Naive thymus-derived CD4-positive, alpha-beta T cell (primary cell): ENCODE results near the gene JAZF1. TPM values are rescaled to one million over a fixed set of nuclear protein-coding genes. Genes with fewer than 3 reads are reported as not detected.

ENCODE experiments used
- ATAC-seq: fragments of 150-1000 bp; cut with Tn5 transposase; 2 replicates; pipeline ENCODE4 v1.10.0; 2021; ENCODE audit warnings: mild to moderate bottlenecking, moderate library complexity
- CTCF ChIA-PET: fragments of 350-600 bp; sonication (Branson Sonifier 250); formaldehyde crosslinking; loops from one replicate; lab custom pipeline; 2021; ENCODE audit warnings: antibody characterized with exemption; lab: Charles Lee
- POLR2A ChIA-PET: fragments of 350-600 bp; sonication (Branson Sonifier 250); formaldehyde crosslinking; loops from one replicate; lab custom pipeline; 2021; ENCODE audit warnings: antibody characterized with exemption, inconsistent platforms; lab: Charles Lee
- DNase-seq, 9 donors: peaks; one replicate each; pipeline versions ENCODE4 v3.0.0 to v3.0.0-alpha.2; 2020 to 2022; ENCODE audit warnings: mixed read lengths in 1 of 9
- H3K27ac ChIP-seq: one replicate; pipeline ENCODE4 v1.7.0; 2013; ENCODE audit warnings: mild to moderate bottlenecking, low read depth, low read length, moderate library complexity
- H3K27me3 ChIP-seq, 2 donors: one replicate each; pipeline ENCODE4 v1.7.0; 2013; ENCODE audit warnings: low read length in 2 of 2, mild to moderate bottlenecking in 2 of 2, moderate library complexity in 2 of 2; ENCODE audit not compliant: control insufficient read depth in 2 of 2, insufficient read depth in 2 of 2
- H3K36me3 ChIP-seq, 3 experiments: 1 replicate in 2 of 3; 2 replicates in 1 of 3; pipeline ENCODE4 v1.7.0; 2013; ENCODE audit warnings: low read length in 3 of 3, mild to moderate bottlenecking in 3 of 3, moderate library complexity in 1 of 3; ENCODE audit not compliant: insufficient read depth in 3 of 3, control insufficient read depth in 2 of 3
- H3K4me1 ChIP-seq, 2 donors: one replicate each; pipeline ENCODE4 v1.7.0; 2013; ENCODE audit warnings: low read length in 2 of 2, mild to moderate bottlenecking in 2 of 2, moderate library complexity in 1 of 2; ENCODE audit not compliant: control insufficient read depth in 2 of 2, insufficient read depth in 2 of 2
- H3K4me3 ChIP-seq: 2 replicates; pipeline ENCODE4 v1.7.0; 2013; ENCODE audit warnings: mild to moderate bottlenecking, low read length
- H3K9me3 ChIP-seq, 3 experiments: 1 replicate in 2 of 3; 2 replicates in 1 of 3; pipeline ENCODE4 v1.7.0; 2013; ENCODE audit warnings: low read length in 3 of 3; ENCODE audit not compliant: control insufficient read depth in 2 of 3
- H3K27ac Mint-ChIP-seq, 9 donors: one replicate each; pipeline ENCODE4 v1.8.0; 2020 to 2022; ENCODE audit warnings: mixed read lengths in 9 of 9, mild to moderate bottlenecking in 8 of 9, moderate library complexity in 5 of 9, inconsistent platforms in 2 of 9
- H3K27me3 Mint-ChIP-seq, 5 donors: one replicate each; pipeline ENCODE4 v1.8.0; 2021 to 2022; ENCODE audit warnings: mixed read lengths in 5 of 5, mild to moderate bottlenecking in 1 of 5
- H3K36me3 Mint-ChIP-seq, 5 donors: one replicate each; pipeline ENCODE4 v1.8.0; 2020 to 2022; ENCODE audit warnings: mixed read lengths in 5 of 5, mild to moderate bottlenecking in 3 of 5, inconsistent platforms in 1 of 5
- H3K4me1 Mint-ChIP-seq, 7 donors: one replicate each; pipeline ENCODE4 v1.8.0; 2020 to 2022; ENCODE audit warnings: mixed read lengths in 7 of 7, mild to moderate bottlenecking in 3 of 7, inconsistent platforms in 1 of 7
- H3K4me3 Mint-ChIP-seq, 10 donors: one replicate each; pipeline ENCODE4 v1.8.0; 2020 to 2022; ENCODE audit warnings: mild to moderate bottlenecking in 10 of 10, mixed read lengths in 10 of 10, moderate library complexity in 6 of 10, inconsistent platforms in 2 of 10
- H3K9me3 Mint-ChIP-seq, 11 donors: one replicate each; pipeline ENCODE4 v1.8.0; 2020 to 2022; ENCODE audit warnings: mixed read lengths in 11 of 11, mild to moderate bottlenecking in 4 of 11, inconsistent platforms in 1 of 11, moderate library complexity in 1 of 11
- intact Hi-C, 2 donors: fragments of 100-400 bp; cut with micrococcal nuclease; formaldehyde crosslinking; loops; one replicate each; pipeline ENCODE4 v1.15.1; 2023
- polyA plus RNA-seq, 2 donors: library from polyadenylated mRNA; unstranded; fragments of 300-500 nt; fragmentation: Illumina TruSeq; gene quantifications; one replicate each; pipeline ENCODE4 v1.2.3, GENCODE V29; 2021
- total RNA-seq, 6 experiments: library from RNA in 5 of 6; stranded (reverse) in 5 of 6; gene quantifications; 1 replicate in 5 of 6; 2 replicates in 1 of 6; pipeline ENCODE4 v1.2.3 and lab custom pipeline; 2021 to 2026

Gene JAZF1
- total and polyA plus RNA-seq, 7 experiments from 2014 or later: 2.0 to 33.1 (median 3.2) TPM

DNA sequence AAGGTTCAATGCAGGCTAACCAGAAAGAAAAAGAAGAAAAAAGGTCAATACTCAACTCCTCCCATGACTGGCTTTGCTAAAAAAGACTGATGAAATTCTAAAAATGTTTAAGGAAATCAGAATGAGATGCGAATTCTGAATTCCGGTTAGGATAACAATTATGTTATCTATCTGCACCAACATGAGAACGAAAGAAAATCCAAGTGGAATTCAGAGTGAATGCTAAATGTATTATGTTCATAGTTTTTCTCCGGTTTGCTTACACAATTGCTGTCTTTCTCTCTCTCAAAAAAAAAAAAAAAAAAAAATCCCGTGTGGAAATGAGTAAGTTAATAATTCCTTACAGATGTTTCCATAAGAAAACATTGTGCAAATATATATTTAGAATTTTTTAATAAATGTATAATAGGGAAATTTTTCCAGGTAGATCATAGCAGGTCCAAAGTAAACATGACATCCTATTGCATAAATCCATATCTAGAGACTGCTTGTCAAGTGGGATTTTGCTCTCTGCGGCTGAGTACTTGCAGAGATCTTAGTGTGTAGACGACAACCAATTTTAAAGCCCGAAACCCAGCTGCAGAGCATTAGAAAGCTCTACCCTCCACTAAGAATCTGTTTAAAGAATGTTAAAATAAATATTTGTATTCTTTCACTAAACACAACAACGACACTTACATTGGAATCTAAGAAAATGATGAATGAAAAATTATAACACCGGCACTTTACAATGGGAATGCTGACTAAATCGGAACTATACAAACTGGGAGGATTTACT, 104.0 kb downstream of the JAZF1 start:
- POLR2A ChIA-PET: no interaction called here
- ATAC-seq (no peak), DNase-seq (no peak)
- Histone ChIP-seq H3K27me3 (no peaks in the 10 kb centered on the region), H3K4me3 (no peak overlapping the region), H3K9me3 (no peaks in the 10 kb centered on the region), H3K36me3 (no peaks in the 10 kb centered on the region), H3K27ac (no peak overlapping the region), H3K4me1 (no peaks in the 10 kb centered on the region)
- H3K27me3 Mint-ChIP-seq: peaks cover 0 to 7% (median 0%) of the 10 kb centered on the region in 5 donors
- no peak overlapping the region for H3K4me3 Mint-ChIP-seq
- H3K4me1 Mint-ChIP-seq: peaks cover 0 to 30% (median 12%) of the 10 kb centered on the region in 7 donors
- H3K9me3 Mint-ChIP-seq: no peaks in the 10 kb centered on the region
- CTCF ChIA-PET: interaction anchor here (1.3 to 2.3 kb wide), 2 partner anchors 17 to 881 kb away, joined by 3 to 15 read pairs; no protein-coding TSS in a partner anchor
- intact Hi-C loops: no loop called here
- H3K36me3 Mint-ChIP-seq: peaks cover 0 to 9% (median 0%) of the 10 kb centered on the region in 5 donors
- no peak overlapping the region for H3K27ac Mint-ChIP-seq

DNA sequence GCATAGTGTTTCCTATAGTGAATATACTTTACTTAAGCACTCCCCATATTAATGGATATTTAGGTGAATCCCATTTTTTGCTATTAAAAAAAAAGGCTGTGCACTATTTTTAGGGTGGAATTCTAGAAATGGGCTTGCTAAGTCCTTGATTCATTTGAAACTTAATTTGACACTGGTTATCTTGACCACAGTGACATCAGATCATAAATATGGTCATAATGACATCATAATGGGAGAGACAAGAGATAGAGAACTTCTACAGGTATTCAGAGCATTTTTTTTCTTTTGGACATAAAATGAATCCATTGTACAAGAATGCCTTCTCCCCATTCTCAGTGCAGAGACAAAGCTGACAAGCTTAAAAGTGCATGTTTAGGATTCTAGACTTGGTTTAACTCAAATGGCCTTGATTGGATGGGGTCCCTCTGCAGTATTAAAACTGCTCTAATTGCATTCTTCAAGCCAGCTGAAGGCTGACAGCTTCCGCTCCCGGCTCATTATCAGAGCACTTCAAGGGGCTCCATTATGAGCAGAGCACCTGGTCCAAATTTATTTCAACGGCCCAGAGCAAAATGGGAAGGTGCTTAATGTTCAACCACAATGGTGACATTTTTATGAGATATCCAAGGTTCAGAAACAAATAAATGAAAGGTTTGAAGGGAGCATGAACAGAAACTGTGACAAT, 104.8 kb downstream of the JAZF1 start:
- H3K4me3 ChIP-seq: no peak overlapping the region
- H3K4me3 Mint-ChIP-seq: no peak overlapping the region
- no peaks in the 10 kb centered on the region for H3K36me3 ChIP-seq
- POLR2A ChIA-PET: no interaction called here
- H3K27ac ChIP-seq: no peak overlapping the region
- H3K27me3 ChIP-seq: no peaks in the 10 kb centered on the region
- DNase-seq: no peak
- ATAC-seq: no peak
- no peaks in the 10 kb centered on the region for H3K9me3 Mint-ChIP-seq
- no peaks in the 10 kb centered on the region for H3K9me3 ChIP-seq
- no peak overlapping the region for H3K27ac Mint-ChIP-seq
- H3K36me3 Mint-ChIP-seq: peaks cover 0 to 12% (median 0%) of the 10 kb centered on the region in 5 donors
- peaks cover 0 to 26% (median 9%) of the 10 kb centered on the region in 7 donors for H3K4me1 Mint-ChIP-seq
- CTCF ChIA-PET: interaction anchor here (0.9 kb wide), 1 partner anchor 15 kb away, joined by 3 read pairs; no protein-coding TSS in a partner anchor
- intact Hi-C loops: no loop called here
- peaks cover 0 to 9% (median 0%) of the 10 kb centered on the region in 5 donors for H3K27me3 Mint-ChIP-seq
- H3K4me1 ChIP-seq: no peaks in the 10 kb centered on the region

DNA sequence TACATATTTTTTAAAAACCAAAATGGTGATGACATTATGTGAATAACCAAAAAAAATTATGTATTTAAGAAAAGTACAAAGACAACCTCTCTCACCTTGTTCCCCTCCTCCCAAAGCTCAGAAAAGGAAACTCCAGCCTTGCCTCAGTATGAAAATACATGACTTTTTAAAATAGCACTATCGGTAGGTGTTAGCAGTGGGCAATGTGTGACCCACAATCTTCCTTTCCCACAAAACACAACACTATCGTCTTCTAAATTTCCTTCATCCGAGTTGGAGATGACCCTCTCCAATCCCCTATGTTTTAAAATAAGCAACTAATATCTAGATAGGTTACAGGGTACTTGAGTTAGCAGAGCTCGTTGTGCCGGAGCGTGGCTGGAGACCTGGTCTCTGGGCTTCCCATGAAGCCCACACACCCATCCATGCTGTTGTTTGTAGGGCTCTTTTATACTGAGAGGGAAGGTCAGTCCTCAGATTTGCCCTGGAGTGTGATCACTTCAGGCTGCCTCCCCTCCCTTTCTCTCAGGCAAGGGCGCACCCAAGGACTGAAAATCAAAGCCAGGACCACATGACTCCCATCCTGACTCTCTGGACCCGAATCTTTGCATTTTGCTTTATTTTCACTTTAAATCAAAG, 107.6 kb downstream of the JAZF1 start:
- H3K36me3 ChIP-seq: no peaks in the 10 kb centered on the region
- H3K9me3 Mint-ChIP-seq: no peaks in the 10 kb centered on the region
- H3K27me3 ChIP-seq: no peaks in the 10 kb centered on the region
- POLR2A ChIA-PET: no interaction called here
- H3K27me3 Mint-ChIP-seq: peaks cover 0 to 9% (median 0%) of the 10 kb centered on the region in 5 donors
- H3K4me3 Mint-ChIP-seq: no peak overlapping the region
- H3K4me1 ChIP-seq: no peaks in the 10 kb centered on the region
- CTCF ChIA-PET: no interaction called here
- DNase-seq (no peak), ATAC-seq (no peak)
- intact Hi-C loops: no loop called here
- peaks cover 0 to 30% (median 0%) of the 10 kb centered on the region in 5 donors for H3K36me3 Mint-ChIP-seq
- H3K4me3 ChIP-seq: no peak overlapping the region
- H3K4me1 Mint-ChIP-seq: peaks cover 0 to 15% (median 2%) of the 10 kb centered on the region in 7 donors
- no peak overlapping the region for H3K27ac ChIP-seq
- no peak overlapping the region for H3K27ac Mint-ChIP-seq
- H3K9me3 ChIP-seq: no peaks in the 10 kb centered on the region

- Histone ChIP-seq H3K27ac (no peak overlapping the region), H3K4me1 (no peaks in the 10 kb centered on the region), H3K27me3 (no peaks in the 10 kb centered on the region), H3K9me3 (no peaks in the 10 kb centered on the region), H3K4me3 (no peak overlapping the region), H3K36me3 (no peaks in the 10 kb centered on the region)
- intact Hi-C loops: no loop called here
- ChIA-PET POLR2A (no interaction called here), CTCF (interaction anchor here (0.7 kb wide), 1 partner anchor 12 kb away, joined by 3 read pairs; no protein-coding TSS in a partner anchor)
- Mint-ChIP-seq H3K4me1 (peaks cover 0 to 11% (median 0%) of the 10 kb centered on the region in 7 donors), H3K27ac (no peak overlapping the region), H3K4me3 (no peak overlapping the region), H3K27me3 (peaks cover 0 to 9% (median 0%) of the 10 kb centered on the region in 5 donors), H3K9me3 (no peaks in the 10 kb centered on the region), H3K36me3 (peaks cover 0 to 30% (median 0%) of the 10 kb centered on the region in 5 donors)
- ATAC-seq (no peak), DNase-seq (no peak)
Measured at GRCh38 chr7:28071570-28071969, 109.0 kb downstream of the JAZF1 start.

DNA sequence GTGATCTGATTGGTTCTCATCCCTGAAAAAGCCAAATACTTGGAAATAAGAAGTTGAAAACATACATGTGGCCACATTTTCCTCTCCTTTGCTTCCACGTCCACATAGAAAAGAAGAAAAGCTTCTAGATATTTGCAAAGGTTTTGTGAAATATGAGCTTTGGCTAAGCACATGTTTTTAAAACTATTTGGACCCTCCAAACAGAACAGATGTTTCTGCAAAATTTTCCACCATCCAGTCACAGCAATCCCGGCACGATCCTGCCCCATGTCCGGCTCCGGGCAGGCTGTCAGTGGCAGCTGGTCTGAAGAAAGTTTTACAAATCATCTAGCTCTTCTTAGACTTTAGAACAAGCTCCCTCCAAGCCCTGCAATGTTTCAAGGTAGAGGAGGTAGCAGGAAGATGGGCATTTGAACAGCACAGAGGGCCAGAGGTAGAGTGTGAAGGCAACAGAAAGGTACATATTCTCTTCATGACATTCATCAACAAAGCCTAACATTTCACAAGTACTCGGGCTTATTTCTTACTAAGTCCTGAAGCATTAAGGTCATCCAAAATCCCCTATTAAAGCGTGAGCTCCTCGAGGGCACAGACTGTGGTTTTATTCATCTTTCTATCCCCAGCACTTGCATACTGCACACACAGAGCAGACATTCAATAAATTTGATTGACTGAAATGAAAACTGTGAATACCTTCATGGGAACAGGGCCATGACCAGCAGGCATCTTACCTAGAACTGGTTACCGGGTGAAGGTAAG, 110.1 kb downstream of the JAZF1 start:
- CTCF ChIA-PET: no interaction called here
- H3K4me3 Mint-ChIP-seq: no peak overlapping the region
- no peak overlapping the region for H3K27ac ChIP-seq
- H3K27ac Mint-ChIP-seq: no peak overlapping the region
- no peaks in the 10 kb centered on the region for H3K9me3 ChIP-seq
- no peaks in the 10 kb centered on the region for H3K9me3 Mint-ChIP-seq
- H3K27me3 ChIP-seq: no peaks in the 10 kb centered on the region
- H3K36me3 Mint-ChIP-seq: peaks cover 0 to 33% (median 0%) of the 10 kb centered on the region in 5 donors
- H3K4me3 ChIP-seq: no peak overlapping the region
- H3K4me1 ChIP-seq: no peaks in the 10 kb centered on the region
- DNase-seq (no peak), ATAC-seq (no peak)
- H3K27me3 Mint-ChIP-seq: peaks cover 0 to 14% (median 0%) of the 10 kb centered on the region in 5 donors
- peaks cover 0 to 11% (median 0%) of the 10 kb centered on the region in 7 donors for H3K4me1 Mint-ChIP-seq
- intact Hi-C loops: no loop called here
- POLR2A ChIA-PET: no interaction called here
- H3K36me3 ChIP-seq: no peaks in the 10 kb centered on the region

DNA sequence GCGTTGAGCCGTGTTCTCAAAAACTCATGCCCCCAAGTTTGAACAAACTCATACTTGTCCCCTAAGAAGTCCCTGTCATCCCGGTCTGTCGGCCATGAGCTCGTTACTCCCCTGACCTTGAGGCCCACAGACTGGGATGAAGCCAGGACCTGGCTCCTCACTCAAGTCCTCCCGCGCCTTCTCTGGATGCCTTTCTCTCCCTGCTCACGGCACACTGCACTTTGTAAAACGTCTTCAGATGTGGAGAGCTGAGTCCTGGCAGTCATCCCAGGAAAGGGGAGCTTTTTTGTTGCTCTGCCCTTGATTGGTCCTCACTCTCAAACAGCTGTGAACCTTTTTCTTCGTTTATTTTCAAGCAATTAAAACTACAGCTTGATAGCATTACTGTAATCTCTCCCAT, 110.8 kb downstream of the JAZF1 start:
- Histone ChIP-seq H3K27ac (no peak overlapping the region), H3K36me3 (no peaks in the 10 kb centered on the region), H3K4me1 (no peaks in the 10 kb centered on the region), H3K4me3 (no peak overlapping the region), H3K27me3 (no peaks in the 10 kb centered on the region), H3K9me3 (no peaks in the 10 kb centered on the region)
- Mint-ChIP-seq H3K9me3 (no peaks in the 10 kb centered on the region), H3K4me1 (peaks cover 0 to 12% (median 0%) of the 10 kb centered on the region in 7 donors), H3K27me3 (peaks cover 0 to 14% (median 0%) of the 10 kb centered on the region in 5 donors), H3K36me3 (peaks cover 0 to 33% (median 0%) of the 10 kb centered on the region in 5 donors), H3K4me3 (no peak overlapping the region), H3K27ac (no peak overlapping the region)
- no peak for DNase-seq
- intact Hi-C loops: no loop called here
- CTCF ChIA-PET: no interaction called here
- POLR2A ChIA-PET: no interaction called here
- no peak for ATAC-seq
